Spleen (tissue), 7 donors: Measurements from ENCODE around the gene MYL3.

Experiments
- POLR2AphosphoS5 ChIP-seq, 3 donors: sonication (generic); formaldehyde crosslinking; IDR thresholded peaks; one replicate each; pipeline ENCODE4 v1.5.1; 2017; ENCODE audit warnings: antibody characterized with exemption in 3 of 3
- TF ChIP-seq, protein P1 (sequence below), 11 experiments: fragments of 200-600 bp in 7 of 11; fragments of 450-650 bp in 4 of 11; sonication (generic) in 4 of 11; IDR thresholded peaks in 8 of 11; conservative IDR thresholded peaks in 3 of 11; 1 replicate in 7 of 11; 2 replicates in 4 of 11; pipeline versions ENCODE4 v1.4.0 to v1.8.0; 2016 to 2021; ENCODE audit warnings: antibody characterized with exemption in 11 of 11, inconsistent platforms in 4 of 11, mild to moderate bottlenecking in 1 of 11
- donor health status: DM: no; HTN: no; CAD: no; lungs with moderate emphysema.
- donor health status: DM: no; HTN: no; CAD: no.
- donor health status: DM: no; HTN: no; CAD: no.

DNA sequence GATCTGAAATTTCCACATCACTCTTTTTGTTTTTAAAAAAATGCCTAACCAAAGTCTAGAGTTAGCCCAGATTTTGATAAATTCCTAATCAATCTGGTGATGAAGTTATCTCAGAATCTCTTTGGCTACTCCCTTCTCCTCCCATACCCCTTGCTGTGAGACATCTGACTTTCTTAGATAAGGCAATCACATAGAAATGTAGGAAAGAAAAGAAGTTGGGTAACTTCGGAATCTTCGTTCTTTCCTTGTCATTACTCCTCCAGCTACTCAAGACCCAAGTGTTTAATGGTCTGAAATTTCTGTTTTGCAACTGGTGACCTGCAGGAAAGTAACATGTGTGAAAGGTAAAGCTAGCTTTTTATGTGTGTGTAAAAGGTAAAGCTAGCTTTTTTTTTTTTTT is 37.8 kb downstream of the MYL3 start:
- TF ChIP-seq, protein P1, sequence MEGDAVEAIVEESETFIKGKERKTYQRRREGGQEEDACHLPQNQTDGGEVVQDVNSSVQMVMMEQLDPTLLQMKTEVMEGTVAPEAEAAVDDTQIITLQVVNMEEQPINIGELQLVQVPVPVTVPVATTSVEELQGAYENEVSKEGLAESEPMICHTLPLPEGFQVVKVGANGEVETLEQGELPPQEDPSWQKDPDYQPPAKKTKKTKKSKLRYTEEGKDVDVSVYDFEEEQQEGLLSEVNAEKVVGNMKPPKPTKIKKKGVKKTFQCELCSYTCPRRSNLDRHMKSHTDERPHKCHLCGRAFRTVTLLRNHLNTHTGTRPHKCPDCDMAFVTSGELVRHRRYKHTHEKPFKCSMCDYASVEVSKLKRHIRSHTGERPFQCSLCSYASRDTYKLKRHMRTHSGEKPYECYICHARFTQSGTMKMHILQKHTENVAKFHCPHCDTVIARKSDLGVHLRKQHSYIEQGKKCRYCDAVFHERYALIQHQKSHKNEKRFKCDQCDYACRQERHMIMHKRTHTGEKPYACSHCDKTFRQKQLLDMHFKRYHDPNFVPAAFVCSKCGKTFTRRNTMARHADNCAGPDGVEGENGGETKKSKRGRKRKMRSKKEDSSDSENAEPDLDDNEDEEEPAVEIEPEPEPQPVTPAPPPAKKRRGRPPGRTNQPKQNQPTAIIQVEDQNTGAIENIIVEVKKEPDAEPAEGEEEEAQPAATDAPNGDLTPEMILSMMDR (IDR thresholded peaks at IDR 0.05 in 8 of 11, conservative IDR thresholded peaks at IDR 0.05 in 3 of 11), result no peak
- no peak for TF ChIP-seq POLR2AphosphoS5 (IDR thresholded peaks at IDR 0.05)
